K562 (cell line): Measurements from ENCODE around the gene EMC1. TPM values are rescaled to one million over a fixed set of nuclear protein-coding genes. Genes with fewer than 3 reads are reported as not detected.
A peak's percentile ranks its signal among the peaks of the same experiment; 100 is the strongest.

Experiments
- BMI1 ChIP-seq: fragments of 150-350 bp; IDR thresholded peaks from 2 replicates; pipeline ENCODE4 v1.6.1; 2014; ENCODE audit warnings: low read length
- CBFA2T3 ChIP-seq: fragments of 450-650 bp; IDR thresholded peaks from 2 replicates; pipeline ENCODE4 v1.6.1; 2017
- CCNT2 ChIP-seq: IDR thresholded peaks from 2 replicates; pipeline ENCODE4 v1.6.1; 2011; ENCODE audit warnings: borderline replicate concordance, low read depth, mild to moderate bottlenecking, moderate library complexity, mixed read lengths, low read length; ENCODE audit not compliant: insufficient read length; ENCODE audit errors: extremely low read depth
- CSDE1 ChIP-seq, 2 experiments: fragments of 450-650 bp; IDR thresholded peaks; 2 replicates each; pipeline ENCODE4 v1.6.1; 2016; ENCODE audit warnings: mild to moderate bottlenecking in 1 of 2
- DNMT1 ChIP-seq: fragments of 450-650 bp; IDR thresholded peaks from 2 replicates; pipeline ENCODE4 v1.6.1; 2016; ENCODE audit warnings: antibody characterized with exemption, mild to moderate bottlenecking
- ELF1 ChIP-seq: fragments of 200-800 bp; sonication (Bioruptor generic); IDR thresholded peaks from 2 replicates; pipeline ENCODE4 v1.6.1; 2016; ENCODE audit warnings: missing genetic modification characterization, missing compliant biosample characterization
- ERF ChIP-seq: fragments of 450-650 bp; formaldehyde crosslinking; IDR thresholded peaks from 2 replicates; pipeline ENCODE4 v1.4.0; 2020; ENCODE audit warnings: mild to moderate bottlenecking, mixed read lengths
- ESRRA ChIP-seq: fragments of 450-650 bp; IDR thresholded peaks from 2 replicates; pipeline ENCODE4 v1.6.1; 2014; ENCODE audit warnings: low read depth, mild to moderate bottlenecking, moderate library complexity, borderline replicate concordance
- ESRRB ChIP-seq: fragments of 250-450 bp; sonication (Bioruptor Pico); IDR thresholded peaks from 2 replicates; pipeline ENCODE4 v1.5.0; 2020; ENCODE audit warnings: mild to moderate bottlenecking, moderate library complexity, borderline replicate concordance
- GABPA ChIP-seq: fragments of 200-800 bp; sonication (Bioruptor generic); conservative IDR thresholded peaks from 2 replicates; pipeline ENCODE4 v1.6.1; 2016; ENCODE audit warnings: low read depth, missing genetic modification characterization, missing compliant biosample characterization
- HDAC2 ChIP-seq: fragments of 450-650 bp; IDR thresholded peaks from 2 replicates; pipeline ENCODE4 v1.6.1; 2016; ENCODE audit warnings: mild to moderate bottlenecking
- KLF16 ChIP-seq: IDR thresholded peaks from 2 replicates; pipeline ENCODE4 v1.6.1; 2016; ENCODE audit warnings: antibody characterized with exemption
- POLR2G ChIP-seq: fragments of 200-400 bp; formaldehyde crosslinking; IDR thresholded peaks from 2 replicates; pipeline ENCODE4 v1.6.1; 2017; ENCODE audit warnings: low read depth, mild to moderate bottlenecking, antibody characterized with exemption, low read length, moderate library complexity
- PPARD ChIP-seq: fragments of 250-450 bp; sonication (Bioruptor Pico); IDR thresholded peaks from 2 replicates; pipeline ENCODE4 v1.8.0; 2022; ENCODE audit warnings: inconsistent platforms, mild to moderate bottlenecking, moderate library complexity
- SAFB ChIP-seq: fragments of 200-400 bp; formaldehyde crosslinking; IDR thresholded peaks from 2 replicates; pipeline ENCODE4 v1.6.1; 2017; ENCODE audit warnings: low read depth, low read length, borderline replicate concordance
- SIN3A ChIP-seq, 2 experiments: fragments of 150-350 bp in 1 of 2; IDR thresholded peaks; 2 replicates each; pipeline ENCODE4 v1.6.1; 2011 to 2016; ENCODE audit warnings: borderline replicate concordance in 2 of 2, low read depth in 2 of 2, low read length in 2 of 2, mild to moderate bottlenecking in 2 of 2, moderate library complexity in 2 of 2; ENCODE audit not compliant: control insufficient read depth in 1 of 2
- SMAD1 ChIP-seq: fragments of 150-350 bp; IDR thresholded peaks from 2 replicates; pipeline ENCODE4 v1.6.1; 2014; ENCODE audit warnings: low read length, low read depth; ENCODE audit not compliant: partially characterized antibody
- TAF7 ChIP-seq: fragments of 450-650 bp; IDR thresholded peaks from 2 replicates; pipeline ENCODE4 v1.6.1; 2016; ENCODE audit warnings: missing genetic modification characterization, missing compliant biosample characterization
- TCF7L2 ChIP-seq: fragments of 150-350 bp; IDR thresholded peaks from 2 replicates; pipeline ENCODE4 v1.6.1; 2016; ENCODE audit warnings: low read depth, mild to moderate bottlenecking, low read length, moderate library complexity
- ZBED1 ChIP-seq: IDR thresholded peaks from 2 replicates; pipeline ENCODE4 v1.6.1; 2014
- ZKSCAN1 ChIP-seq: fragments of 150-350 bp; IDR thresholded peaks from 2 replicates; pipeline ENCODE4 v1.6.1; 2016; ENCODE audit warnings: low read depth, low read length
- ZNF121 ChIP-seq: sonication (generic); formaldehyde crosslinking; conservative IDR thresholded peaks from 2 replicates; pipeline ENCODE4 v1.8.0; 2022; ENCODE audit warnings: missing genetic modification reagents
- ZNF146 ChIP-seq: IDR thresholded peaks from one replicate; pipeline ENCODE4 v1.6.1; 2018; ENCODE audit warnings: missing compliant biosample characterization; ENCODE audit not compliant: unreplicated experiment
- ZNF263 ChIP-seq: sonication (generic); formaldehyde crosslinking; IDR thresholded peaks from 2 replicates; pipeline ENCODE4 v1.8.0; 2022; ENCODE audit warnings: mild to moderate bottlenecking, missing genetic modification reagents, borderline replicate concordance
- ZNF57 ChIP-seq: fragments of 450-650 bp; formaldehyde crosslinking; IDR thresholded peaks from 2 replicates; pipeline ENCODE4 v1.4.0; 2020; ENCODE audit warnings: mild to moderate bottlenecking, moderate library complexity
- ZNF583 ChIP-seq: fragments of 250-450 bp; sonication (Bioruptor Pico); IDR thresholded peaks from 2 replicates; pipeline ENCODE4 v1.4.0; 2020
- ZSCAN32 ChIP-seq: fragments of 450-650 bp; formaldehyde crosslinking; IDR thresholded peaks from 2 replicates; pipeline ENCODE4 v1.4.0; 2020; ENCODE audit warnings: mild to moderate bottlenecking, moderate library complexity
- polyA plus RNA-seq, 8 experiments: library from polyadenylated mRNA; depleted of rRNA in 4 of 8; stranded (reverse) in 5 of 8; unstranded in 3 of 8; fragments of >200 nt; fragmentation: Nextera tagmentation in 2 of 8; fragmentation: Illumina TruSeq in 1 of 8; extraction: Ambion mirVana in 2 of 8; extraction: Trizol in 1 of 8; gene quantifications; 2 replicates each; pipeline versions ENCODE4 v1.2.1 to v1.2.3, GENCODE V29; 2011 to 2014; ENCODE audit warnings: inconsistent platforms in 1 of 8, missing spikeins in 1 of 8
- total RNA-seq, 7 experiments: library from RNA; depleted of rRNA in 6 of 7; stranded (reverse); fragments of >200 nt in 6 of 7; fragmentation: Illumina TruSeq in 2 of 7; extraction: Trizol in 2 of 7; gene quantifications; 2 replicates each; pipeline versions ENCODE4 v1.2.1 to v1.2.3, GENCODE V29; 2011 to 2021; ENCODE audit warnings: low replicate concordance in 1 of 7
- TF ChIP-seq, protein P1 (sequence below): fragments of 250-450 bp; sonication (Bioruptor Pico); IDR thresholded peaks from 2 replicates; pipeline ENCODE4 v1.5.0; 2021; ENCODE audit warnings: mild to moderate bottlenecking, moderate library complexity

EMC1 gene
- total and polyA plus RNA-seq, 9 of the 15 experiments (the other 6 are each of a cell fraction or from before 2014, with no cell fraction given): 17.8 to 88.2 (median 37.4) TPM

DNA sequence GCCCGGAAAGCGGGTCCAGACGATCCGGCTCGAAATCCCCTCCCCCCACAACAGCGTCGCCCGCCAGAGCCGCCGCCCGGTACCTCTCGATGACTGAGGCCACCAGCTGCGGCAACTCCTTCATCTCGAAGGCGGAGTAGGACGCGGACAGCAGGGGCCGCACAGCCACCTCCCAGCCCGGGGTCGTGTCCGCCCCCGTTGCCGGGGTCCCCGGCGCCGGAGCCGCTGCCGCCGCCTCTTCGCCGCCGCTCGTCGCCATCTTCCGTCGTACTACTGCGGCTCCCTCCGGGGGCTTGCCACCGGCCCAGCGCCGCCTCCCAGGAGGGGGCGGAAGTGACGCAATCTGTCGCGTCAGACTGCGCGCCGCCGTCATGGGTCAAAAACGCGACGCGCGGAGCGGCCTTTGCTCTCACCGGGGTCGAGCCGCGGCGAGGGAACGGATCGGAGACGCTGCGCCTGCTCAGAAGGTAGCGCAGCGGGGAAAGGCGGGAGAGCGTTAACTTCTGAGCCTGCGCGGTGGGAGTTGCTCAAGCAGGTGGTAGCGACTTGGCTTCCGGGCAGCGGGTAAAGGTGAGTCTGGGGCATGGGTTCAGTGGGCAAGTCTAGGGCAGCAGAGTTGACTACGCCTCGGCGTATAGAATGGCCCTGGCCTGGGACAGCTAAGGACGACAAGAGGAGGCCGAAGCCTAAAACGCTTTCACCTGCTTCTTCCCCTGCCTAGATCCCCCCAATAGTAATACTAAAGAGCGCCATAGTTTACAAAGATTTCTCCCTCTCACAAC, 41.1 kb downstream of the EMC1 start, which contains the start of gene UBR4 (continued):
- TF ChIP-seq ZNF146 (CRISPR knock-in tag): peak; percentile 9
- peak in 1 of 2 experiments; percentile 94; a peak in 2 of 4 replicates for TF ChIP-seq CSDE1 (IDR thresholded peaks at IDR 0.05)
- peak; percentile 17; the same call in 1 of the 2 replicates for TF ChIP-seq BMI1
- TF ChIP-seq KLF16: no peak
- TF ChIP-seq GABPA (tag): peak; percentile 98
- peak; percentile 76 for TF ChIP-seq SMAD1
- TF ChIP-seq ZNF121 (CRISPR knock-in tag): no peak
- TF ChIP-seq ZNF57 (CRISPR knock-in tag): no peak
- TF ChIP-seq SIN3A (IDR thresholded peaks at IDR 0.05; ENCODE audit: borderline replicate concordance in 2 of 2, control insufficient read depth in 1 of 2, low read depth in 2 of 2, low read length in 2 of 2): peak in 1 of 2 experiments; percentile 54; a peak in 1 of 4 replicates
- TF ChIP-seq SAFB: peak; percentile 45; the same call in 1 of the 2 replicates
- TF ChIP-seq ELF1 (tag): peak; percentile 78
- TF ChIP-seq ZBED1: peak; percentile 11; the same call in 1 of the 2 replicates
- TF ChIP-seq TCF7L2: no peak
- TF ChIP-seq ZKSCAN1: peak; percentile 74
- TF ChIP-seq TAF7 (tag): peak; percentile 38
- TF ChIP-seq ESRRA: peak; percentile 99
- TF ChIP-seq ZNF263: peak; percentile 41; the same call in 1 of the 2 replicates
- peak; percentile 87; the same call in 1 of the 2 replicates for TF ChIP-seq ZSCAN32 (CRISPR knock-in tag)
- no peak for TF ChIP-seq ZNF583 (CRISPR knock-in tag)
- peak; percentile 89 for TF ChIP-seq CCNT2
- TF ChIP-seq, protein P1, sequence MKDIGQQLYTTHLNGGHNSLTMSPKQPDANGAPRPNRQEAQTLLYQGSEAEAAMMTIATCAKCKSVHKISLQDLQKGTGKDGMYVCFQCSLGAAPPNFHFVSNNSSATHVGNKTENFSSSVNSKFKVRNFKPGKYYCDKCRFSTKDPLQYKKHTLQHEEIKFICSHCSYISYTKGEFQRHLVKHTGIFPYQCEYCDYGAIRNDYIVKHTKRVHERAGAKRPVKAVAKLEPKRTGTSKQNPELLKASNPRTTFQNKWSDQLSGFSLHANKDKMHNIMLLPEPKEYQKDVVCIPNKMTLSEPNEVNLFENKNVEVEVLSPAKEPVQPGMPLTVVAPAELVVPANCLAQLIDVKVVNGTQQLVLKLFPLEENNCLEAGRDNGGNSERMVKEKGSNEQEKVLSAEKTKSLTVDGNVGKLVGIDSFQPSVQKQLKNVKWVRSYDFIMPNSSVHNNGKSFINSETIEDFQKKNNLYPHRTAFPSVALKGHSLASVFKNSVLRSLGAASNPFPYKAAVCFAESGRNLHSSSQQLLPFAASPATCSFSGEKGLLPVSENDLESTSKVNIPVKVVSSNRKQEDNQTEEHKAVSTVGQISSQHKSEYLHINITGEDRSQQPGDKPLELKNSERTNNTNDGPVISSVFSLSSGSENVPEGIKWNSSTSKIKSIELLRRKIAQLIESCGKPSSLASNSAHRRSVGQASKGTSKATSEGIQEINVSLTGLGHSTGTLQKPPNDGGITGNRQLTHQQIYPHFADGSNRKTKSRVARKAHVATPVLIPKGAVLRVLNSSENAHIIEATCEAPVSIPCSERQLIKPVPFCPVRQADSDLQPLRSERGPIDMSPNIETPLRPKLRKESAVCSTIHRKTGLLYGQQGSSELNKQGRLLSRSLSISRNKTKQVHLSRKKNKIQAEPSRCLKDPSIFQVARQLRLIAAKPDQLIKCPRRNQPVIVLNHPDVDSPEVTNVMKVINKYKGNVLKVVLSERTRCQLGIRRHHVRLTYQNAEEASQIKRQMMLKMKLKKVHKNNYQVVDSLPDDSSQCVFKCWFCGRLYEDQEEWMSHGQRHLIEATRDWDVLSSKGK (CRISPR knock-in tag): no peak
- TF ChIP-seq HDAC2: peak; percentile 38
- peak; percentile 50; the same call in 1 of the 2 replicates for TF ChIP-seq ERF (CRISPR knock-in tag)
- no peak for TF ChIP-seq ESRRB (CRISPR knock-in tag)
- peak; percentile 100 for TF ChIP-seq POLR2G
- TF ChIP-seq PPARD (CRISPR knock-in tag): no peak
- no peak; the same call in 1 of the 2 replicates for TF ChIP-seq CBFA2T3
- no peak for TF ChIP-seq DNMT1
